ENCODE data around the gene ACADSB.

The ACADSB gene

DNA sequence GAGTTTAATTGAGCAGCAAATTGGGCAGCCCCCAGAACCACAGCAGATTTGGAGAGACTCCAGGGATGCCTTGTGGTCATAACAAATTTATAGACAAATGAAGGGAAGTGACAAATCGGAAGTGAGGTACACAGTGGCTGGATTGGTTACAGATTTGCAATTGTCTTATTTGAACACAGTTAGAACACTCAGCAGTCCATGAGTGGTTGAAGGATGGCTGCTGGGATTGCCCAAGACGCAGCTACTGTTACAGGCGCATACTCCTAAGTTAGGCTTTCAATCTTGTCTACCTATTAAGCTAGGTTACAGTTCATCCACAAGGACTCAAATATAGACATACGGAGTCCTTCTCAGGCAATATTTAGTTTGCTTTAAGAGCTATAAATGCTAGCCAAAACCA, 7.4 kb downstream of the ACADSB start:
- TF ChIP-seq, protein P1, sequence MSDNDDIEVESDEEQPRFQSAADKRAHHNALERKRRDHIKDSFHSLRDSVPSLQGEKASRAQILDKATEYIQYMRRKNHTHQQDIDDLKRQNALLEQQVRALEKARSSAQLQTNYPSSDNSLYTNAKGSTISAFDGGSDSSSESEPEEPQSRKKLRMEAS (IDR thresholded peaks at IDR 0.05; ENCODE audit: low read depth, low read length) = no peak
- TF ChIP-seq POLR2A (IDR thresholded peaks at IDR 0.05; ENCODE audit: extremely low read depth, insufficient read length) (no peak), MYC (IDR thresholded peaks at IDR 0.05; ENCODE audit: low read depth, low read length) (no peak)
- TF ChIP-seq, protein P2, sequence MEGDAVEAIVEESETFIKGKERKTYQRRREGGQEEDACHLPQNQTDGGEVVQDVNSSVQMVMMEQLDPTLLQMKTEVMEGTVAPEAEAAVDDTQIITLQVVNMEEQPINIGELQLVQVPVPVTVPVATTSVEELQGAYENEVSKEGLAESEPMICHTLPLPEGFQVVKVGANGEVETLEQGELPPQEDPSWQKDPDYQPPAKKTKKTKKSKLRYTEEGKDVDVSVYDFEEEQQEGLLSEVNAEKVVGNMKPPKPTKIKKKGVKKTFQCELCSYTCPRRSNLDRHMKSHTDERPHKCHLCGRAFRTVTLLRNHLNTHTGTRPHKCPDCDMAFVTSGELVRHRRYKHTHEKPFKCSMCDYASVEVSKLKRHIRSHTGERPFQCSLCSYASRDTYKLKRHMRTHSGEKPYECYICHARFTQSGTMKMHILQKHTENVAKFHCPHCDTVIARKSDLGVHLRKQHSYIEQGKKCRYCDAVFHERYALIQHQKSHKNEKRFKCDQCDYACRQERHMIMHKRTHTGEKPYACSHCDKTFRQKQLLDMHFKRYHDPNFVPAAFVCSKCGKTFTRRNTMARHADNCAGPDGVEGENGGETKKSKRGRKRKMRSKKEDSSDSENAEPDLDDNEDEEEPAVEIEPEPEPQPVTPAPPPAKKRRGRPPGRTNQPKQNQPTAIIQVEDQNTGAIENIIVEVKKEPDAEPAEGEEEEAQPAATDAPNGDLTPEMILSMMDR (IDR thresholded peaks at IDR 0.05; ENCODE audit: low read depth, low read length) = no peak
- no peak overlapping the region for H3K4me3 ChIP-seq (ENCODE audit: low read depth, low read length)
- no peak for DNase-seq (ENCODE audit: low read depth)

DNA sequence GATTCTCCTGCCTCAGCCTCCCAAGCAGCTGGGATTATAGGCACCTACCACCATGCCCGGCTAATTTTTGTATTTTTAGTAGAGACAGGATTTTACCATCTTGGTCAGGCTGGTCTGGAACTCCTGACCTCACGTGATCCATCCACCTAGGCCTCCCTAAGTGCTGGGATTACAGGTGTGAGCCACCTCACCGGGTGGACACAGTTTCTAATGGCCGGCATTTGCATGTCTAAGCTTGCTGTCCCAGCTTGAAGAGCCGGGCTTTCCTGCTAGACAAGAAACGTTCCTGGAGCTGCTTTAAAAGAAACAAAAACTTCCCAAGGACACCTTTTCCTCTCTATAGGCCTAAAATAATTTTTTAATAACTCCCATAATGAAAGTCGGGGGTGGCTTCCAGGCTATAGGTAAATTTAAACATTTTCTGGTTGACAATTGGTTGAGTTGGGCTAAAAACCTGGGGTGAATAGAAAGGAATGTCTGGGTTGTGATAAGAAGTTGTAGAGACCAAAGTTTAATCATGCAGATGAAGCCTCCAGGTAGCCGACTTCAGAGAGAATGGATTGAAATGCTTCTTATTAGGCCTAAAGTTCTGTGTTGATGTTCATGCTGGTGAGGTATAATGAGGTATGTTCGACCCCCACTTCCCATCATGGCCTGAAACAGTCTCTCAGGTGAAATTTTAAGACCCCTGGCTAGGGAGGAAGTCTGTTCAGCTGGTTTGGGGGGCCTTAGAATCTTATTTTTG, 8.8 kb downstream of the ACADSB start:
- no peak for DNase-seq (ENCODE audit: low read depth)
- H3K4me3 ChIP-seq (ENCODE audit: low read depth, low read length) = no peak overlapping the region
- TF ChIP-seq POLR2A (IDR thresholded peaks at IDR 0.05; ENCODE audit: extremely low read depth, insufficient read length) = no peak
- TF ChIP-seq, protein P2 (IDR thresholded peaks at IDR 0.05; ENCODE audit: low read depth, low read length) = no peak
- TF ChIP-seq, protein P1 (IDR thresholded peaks at IDR 0.05; ENCODE audit: low read depth, low read length) = no peak
- TF ChIP-seq MYC (IDR thresholded peaks at IDR 0.05; ENCODE audit: low read depth, low read length) = no peak

DNA sequence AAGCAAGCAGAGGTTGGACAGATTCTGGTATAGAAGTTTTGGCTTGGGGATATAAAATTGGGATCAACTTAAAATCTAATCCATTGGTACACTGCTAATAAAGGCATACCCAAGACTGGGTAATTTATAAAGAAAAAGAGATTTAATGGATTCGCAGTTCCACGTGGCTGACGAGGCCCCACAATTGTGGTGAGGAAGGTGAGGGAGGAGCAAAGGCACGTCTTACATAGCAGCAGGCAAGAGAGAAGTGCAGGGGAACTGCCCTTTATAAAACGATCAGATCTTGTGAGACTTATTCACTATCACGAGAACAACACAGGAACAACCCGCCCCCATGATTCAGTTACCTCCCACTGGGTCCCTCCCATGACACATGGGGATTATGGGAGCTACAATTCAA, 9.7 kb downstream of the ACADSB start:
- no peak overlapping the region for H3K4me3 ChIP-seq (ENCODE audit: low read depth, low read length)
- TF ChIP-seq, protein P1 (IDR thresholded peaks at IDR 0.05; ENCODE audit: low read depth, low read length) = no peak
- TF ChIP-seq POLR2A (IDR thresholded peaks at IDR 0.05; ENCODE audit: extremely low read depth, insufficient read length) = no peak
- TF ChIP-seq, protein P2 (IDR thresholded peaks at IDR 0.05; ENCODE audit: low read depth, low read length) = no peak
- TF ChIP-seq MYC (IDR thresholded peaks at IDR 0.05; ENCODE audit: low read depth, low read length) = no peak
- DNase-seq (ENCODE audit: low read depth) = no peak

DNA sequence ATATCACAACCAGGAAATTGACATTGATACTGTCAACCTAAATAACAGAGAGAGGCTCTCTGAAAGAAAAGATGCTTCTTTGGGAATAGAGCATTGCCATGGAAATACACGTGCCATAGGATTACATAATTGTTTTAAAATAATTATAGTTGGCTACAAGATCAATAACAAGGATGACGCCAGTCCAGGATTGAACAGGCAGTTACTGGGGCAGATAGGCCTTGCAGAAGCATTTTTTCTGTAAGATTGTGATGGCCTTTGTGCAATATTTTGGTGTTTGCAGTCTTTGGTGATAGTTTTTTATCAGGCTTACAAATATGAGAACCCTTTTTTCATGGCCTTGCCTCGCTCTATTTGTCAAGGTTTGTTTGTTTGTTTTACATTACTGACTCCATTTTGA, 10.5 kb downstream of the ACADSB start:
- TF ChIP-seq, protein P2 (IDR thresholded peaks at IDR 0.05; ENCODE audit: low read depth, low read length) = no peak
- H3K4me3 ChIP-seq (ENCODE audit: low read depth, low read length) = no peak overlapping the region
- DNase-seq (ENCODE audit: low read depth) = no peak

DNA sequence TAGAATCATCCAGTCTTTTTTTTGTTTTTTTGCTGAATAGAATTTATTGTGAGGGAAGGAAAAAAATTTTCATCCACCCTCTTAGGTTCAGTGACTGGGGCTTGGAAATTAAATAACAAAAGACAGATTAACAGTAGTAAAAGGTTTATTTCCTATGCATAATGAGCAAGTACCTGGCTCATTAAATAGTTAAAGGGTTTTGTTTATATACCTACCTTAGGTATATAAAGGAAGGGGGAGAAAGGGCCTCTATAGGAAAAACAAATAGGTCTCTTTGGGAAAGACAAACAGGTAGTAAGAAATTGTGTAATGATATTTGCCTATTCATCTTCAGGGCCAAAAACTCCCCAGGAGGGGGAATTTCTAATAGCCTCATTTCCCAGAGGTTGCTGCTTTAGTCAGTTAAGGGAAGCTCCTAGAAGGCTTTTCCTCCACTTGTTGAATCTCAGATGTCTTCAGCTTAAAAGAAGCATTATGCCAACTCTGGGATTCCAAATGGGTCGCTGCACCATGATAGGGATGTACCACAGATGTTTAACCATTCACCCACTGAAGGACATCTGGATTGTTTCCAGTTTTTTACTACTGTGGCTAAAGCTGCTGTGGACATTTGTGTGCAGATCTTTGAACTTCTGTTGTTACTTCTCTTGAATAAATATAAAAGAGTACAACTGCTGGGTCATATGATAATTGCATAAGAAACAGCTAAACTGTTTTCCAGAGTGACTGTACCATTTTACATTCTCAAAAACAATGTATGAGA, 11.3 kb downstream of the ACADSB start:
- TF ChIP-seq POLR2A (IDR thresholded peaks at IDR 0.05; ENCODE audit: extremely low read depth, insufficient read length) (no peak), MYC (IDR thresholded peaks at IDR 0.05; ENCODE audit: low read depth, low read length) (no peak)
- TF ChIP-seq, protein P1 (IDR thresholded peaks at IDR 0.05; ENCODE audit: low read depth, low read length) = no peak
- TF ChIP-seq, protein P2 (IDR thresholded peaks at IDR 0.05; ENCODE audit: low read depth, low read length) = no peak
- no peak for DNase-seq (ENCODE audit: low read depth)
- no peak overlapping the region for H3K4me3 ChIP-seq (ENCODE audit: low read depth, low read length)

All from NB4 (cell line).